Trophoblast cell (in vitro differentiated cells and primary cell): ENCODE data around the gene ELL.

Experiments used
- DNase-seq, 2 donors: peaks; one replicate each; pipeline ENCODE4 v3.0.0-alpha.2; 2016
- H2AFZ ChIP-seq: 2 replicates; pipeline ENCODE4 v1.6.1; 2013; ENCODE audit warnings: low read length, moderate library complexity, mild to moderate bottlenecking; ENCODE audit not compliant: insufficient read depth, poor library complexity
- H2AK5ac ChIP-seq: 2 replicates; pipeline ENCODE4 v1.6.1; 2013; ENCODE audit warnings: mild to moderate bottlenecking, low read length
- H2BK120ac ChIP-seq: 2 replicates; pipeline ENCODE4 v1.6.1; 2013; ENCODE audit warnings: low read length, mild to moderate bottlenecking, moderate library complexity; ENCODE audit not compliant: insufficient read depth, poor library complexity
- H2BK12ac ChIP-seq: 2 replicates; pipeline ENCODE4 v1.6.1; 2013; ENCODE audit warnings: mild to moderate bottlenecking, low read length, moderate library complexity
- H2BK5ac ChIP-seq: 2 replicates; pipeline ENCODE4 v1.6.1; 2013; ENCODE audit warnings: low read length, low read depth, moderate library complexity, mild to moderate bottlenecking; ENCODE audit not compliant: poor library complexity
- H3K14ac ChIP-seq: 2 replicates; pipeline ENCODE4 v1.6.1; 2013; ENCODE audit warnings: mild to moderate bottlenecking, low read length
- H3K18ac ChIP-seq: 2 replicates; pipeline ENCODE4 v1.6.1; 2013; ENCODE audit warnings: mild to moderate bottlenecking, low read length
- H3K23ac ChIP-seq: 2 replicates; pipeline ENCODE4 v1.6.1; 2013; ENCODE audit warnings: low read length
- H3K27ac ChIP-seq: 2 replicates; pipeline ENCODE4 v1.5.1; 2013; ENCODE audit warnings: low read depth, mild to moderate bottlenecking, inconsistent platforms, low read length, moderate library complexity
- H3K27me3 ChIP-seq: 2 replicates; pipeline ENCODE4 v1.6.1; 2013; ENCODE audit warnings: inconsistent platforms, mild to moderate bottlenecking, low read length, moderate library complexity; ENCODE audit not compliant: insufficient read depth
- H3K36me3 ChIP-seq, 2 experiments: 1 replicate in 1 of 2; 2 replicates in 1 of 2; pipeline ENCODE4 v1.6.1; 2013; ENCODE audit warnings: low read length in 2 of 2, mild to moderate bottlenecking in 2 of 2, moderate library complexity in 1 of 2; ENCODE audit not compliant: insufficient read depth in 2 of 2, control insufficient read depth in 1 of 2
- H3K4ac ChIP-seq: 2 replicates; pipeline ENCODE4 v1.6.1; 2013; ENCODE audit warnings: low read depth, mild to moderate bottlenecking, low read length, moderate library complexity
- H3K4me1 ChIP-seq, 2 experiments: 1 replicate in 1 of 2; 2 replicates in 1 of 2; pipeline ENCODE4 v1.6.1; 2013; ENCODE audit warnings: low read length in 2 of 2, mild to moderate bottlenecking in 2 of 2, moderate library complexity in 1 of 2; ENCODE audit not compliant: insufficient read depth in 2 of 2, control insufficient read depth in 1 of 2
- H3K4me2 ChIP-seq: 2 replicates; pipeline ENCODE4 v1.6.1; 2013; ENCODE audit warnings: inconsistent platforms, mild to moderate bottlenecking, low read length, moderate library complexity
- H3K4me3 ChIP-seq: 2 replicates; pipeline ENCODE4 v1.5.1; 2013; ENCODE audit warnings: mild to moderate bottlenecking, low read depth, low read length, inconsistent platforms
- H3K79me1 ChIP-seq: one replicate; pipeline ENCODE4 v1.6.1; 2013; ENCODE audit warnings: low read length
- H3K79me2 ChIP-seq: 2 replicates; pipeline ENCODE4 v1.6.1; 2013; ENCODE audit warnings: low read length, mild to moderate bottlenecking; ENCODE audit not compliant: control insufficient read depth, insufficient read depth, poor library complexity
- H3K9ac ChIP-seq: 2 replicates; pipeline ENCODE4 v1.6.1; 2013; ENCODE audit warnings: mild to moderate bottlenecking, low read length
- H3K9me3 ChIP-seq: 2 replicates; pipeline ENCODE4 v1.6.1; 2013; ENCODE audit warnings: low read depth, mild to moderate bottlenecking, control low read depth, inconsistent platforms, low read length; ENCODE audit not compliant: insufficient read depth
- H4K12ac ChIP-seq: 2 replicates; pipeline ENCODE4 v1.6.1; 2013; ENCODE audit warnings: low read depth, mild to moderate bottlenecking, low read length, moderate library complexity
- H4K8ac ChIP-seq: 2 replicates; pipeline ENCODE4 v1.6.1; 2013; ENCODE audit warnings: low read depth, mild to moderate bottlenecking, low read length, moderate library complexity
- H4K91ac ChIP-seq: one replicate; pipeline ENCODE4 v1.6.1; 2013; ENCODE audit warnings: low read depth, mild to moderate bottlenecking, low read length, moderate library complexity
- WGBS: extraction: QIAGEN DNeasy Blood & Tissue Kit; methylation state at CpG from one replicate; pipeline ENCODE4 v1.1.7; 2013; ENCODE audit warnings: missing lambda C conversion rate; ENCODE audit not compliant: insufficient read length, insufficient coverage; ENCODE audit errors: extremely low coverage; 5-methylcytosine and 5-hydroxymethylcytosine counted together

ELL gene

GRCh38 chr19:18501832-18502231 is 20.0 kb downstream of the ELL start:
- Histone ChIP-seq H3K9ac (no peak overlapping the region), H3K4me1 (peaks cover 3 to 7% of the 10 kb centered on the region in 2 experiments), H2BK5ac (no peak overlapping the region), H3K79me1 (peaks cover 2% of the 10 kb centered on the region), H3K27me3 (no peaks in the 10 kb centered on the region), H3K27ac (no peak overlapping the region), H3K36me3 (peaks cover 0 to 3% of the 10 kb centered on the region in 2 experiments), H4K8ac (no peak overlapping the region), H3K18ac (no peak overlapping the region), H3K4ac (no peak overlapping the region), H2AK5ac (no peak overlapping the region), H3K79me2 (peaks cover 9% of the 10 kb centered on the region), H3K9me3 (no peaks in the 10 kb centered on the region), H2BK12ac (no peak overlapping the region), H4K91ac (no peak overlapping the region), H4K12ac (no peak overlapping the region), H3K23ac (no peak overlapping the region), H3K14ac (no peak overlapping the region), H2AFZ (no peak overlapping the region), H3K4me2 (no peak overlapping the region), H2BK120ac (no peak overlapping the region), H3K4me3 (no peak overlapping the region)
- no CpG with 5 or more reads among the region's 9 CpGs for WGBS
- DNase-seq, result no peak

DNA sequence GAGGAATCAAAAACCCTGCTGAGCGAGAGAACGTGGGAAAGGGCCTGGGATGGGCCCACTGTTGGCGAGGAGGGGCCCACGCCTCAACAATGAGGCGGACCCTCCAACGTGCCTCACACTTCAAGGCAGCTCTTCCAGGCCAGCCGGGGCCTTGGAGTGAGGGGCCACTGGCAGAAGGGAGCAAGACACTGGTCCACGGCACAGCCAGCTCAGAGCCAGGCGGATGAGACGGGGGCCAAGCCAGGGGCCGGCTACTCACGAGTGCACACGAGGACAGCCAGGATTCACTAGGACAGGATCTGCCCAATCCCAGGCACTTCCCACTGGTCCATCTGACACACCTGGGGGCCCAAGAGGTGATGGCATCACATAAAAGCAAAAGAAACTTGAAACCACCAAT is 20.5 kb downstream of the ELL start:
- Histone ChIP-seq H3K27ac (no peak overlapping the region), H3K4me3 (no peak overlapping the region), H3K36me3 (peaks cover 0 to 3% of the 10 kb centered on the region in 2 experiments), H2AFZ (no peak overlapping the region), H3K4me1 (peaks cover 2 to 5% of the 10 kb centered on the region in 2 experiments), H2BK12ac (no peak overlapping the region), H3K79me1 (no peaks in the 10 kb centered on the region), H3K9ac (no peak overlapping the region), H2AK5ac (no peak overlapping the region), H3K18ac (no peak overlapping the region), H3K27me3 (no peaks in the 10 kb centered on the region), H3K79me2 (peaks cover 9% of the 10 kb centered on the region), H2BK5ac (no peak overlapping the region), H4K12ac (no peak overlapping the region), H3K4me2 (no peak overlapping the region), H3K14ac (no peak overlapping the region), H4K91ac (no peak overlapping the region), H2BK120ac (no peak overlapping the region), H4K8ac (no peak overlapping the region), H3K4ac (no peak overlapping the region), H3K9me3 (no peaks in the 10 kb centered on the region), H3K23ac (no peak overlapping the region)
- DNase-seq, result no peak
- WGBS, result no CpG with 5 or more reads among the region's 13 CpGs

DNA sequence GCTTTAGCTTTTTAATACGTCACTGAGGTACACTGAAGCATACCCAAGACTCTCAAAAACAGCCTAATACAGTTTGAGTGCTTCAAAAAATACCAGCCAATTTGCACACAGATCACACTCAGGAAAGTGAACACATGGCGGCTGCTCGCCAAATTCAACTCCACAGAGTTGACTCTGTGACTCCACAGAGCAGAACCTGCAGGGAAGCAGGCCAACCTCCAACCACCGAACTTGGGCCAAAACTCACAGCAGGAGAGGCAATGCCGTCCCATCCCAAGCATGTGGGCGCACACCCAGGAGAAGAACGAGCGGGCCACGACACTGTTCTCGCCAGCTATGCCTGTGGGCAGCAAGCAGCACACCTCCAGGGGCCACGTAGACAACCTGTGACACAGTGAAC is 21.1 kb downstream of the ELL start:
- Histone ChIP-seq H3K9ac (no peak overlapping the region), H3K9me3 (no peaks in the 10 kb centered on the region), H2BK5ac (no peak overlapping the region), H3K4me2 (no peak overlapping the region), H2AK5ac (no peak overlapping the region), H2BK12ac (no peak overlapping the region), H3K27ac (no peak overlapping the region), H3K79me1 (no peaks in the 10 kb centered on the region), H4K12ac (no peak overlapping the region), H3K18ac (no peak overlapping the region), H3K79me2 (peaks cover 7% of the 10 kb centered on the region), H3K4ac (no peak overlapping the region), H2BK120ac (no peak overlapping the region), H4K8ac (no peak overlapping the region), H2AFZ (no peak overlapping the region), H3K27me3 (no peaks in the 10 kb centered on the region), H3K23ac (no peak overlapping the region), H3K4me3 (no peak overlapping the region), H3K14ac (no peak overlapping the region), H3K36me3 (peaks cover 0 to 3% of the 10 kb centered on the region in 2 experiments), H4K91ac (no peak overlapping the region), H3K4me1 (peaks cover 5 to 10% of the 10 kb centered on the region in 2 experiments)
- DNase-seq, result no peak
- WGBS, result no CpG with 5 or more reads among the region's 11 CpGs

- Histone ChIP-seq H3K4me3 (no peak overlapping the region), H2AK5ac (no peak overlapping the region), H3K4me2 (no peak overlapping the region), H3K79me2 (peaks cover 5% of the 10 kb centered on the region), H2AFZ (no peak overlapping the region), H3K14ac (no peak overlapping the region), H4K12ac (no peak overlapping the region), H2BK120ac (no peak overlapping the region), H3K23ac (no peak overlapping the region), H3K9me3 (no peaks in the 10 kb centered on the region), H3K79me1 (no peaks in the 10 kb centered on the region), H3K36me3 (peaks cover 0 to 3% of the 10 kb centered on the region in 2 experiments), H3K27ac (no peak overlapping the region), H4K8ac (no peak overlapping the region), H3K4ac (no peak overlapping the region), H3K18ac (no peak overlapping the region), H3K9ac (no peak overlapping the region), H3K4me1 (peaks cover 5 to 10% of the 10 kb centered on the region in 2 experiments), H2BK5ac (no peak overlapping the region), H4K91ac (no peak overlapping the region), H3K27me3 (no peaks in the 10 kb centered on the region), H2BK12ac (no peak overlapping the region)
- no peak for DNase-seq
- WGBS, result no CpG with 5 or more reads among the region's 7 CpGs
Observed at GRCh38 chr19:18500376-18500775, 21.5 kb downstream of the ELL start.
